Memory B cell (primary cell): ENCODE results near the gene OTOG.

Experiments
- ATAC-seq: fragments of 150-1000 bp; cut with Tn5 transposase; 2 replicates; pipeline ENCODE4 v1.10.0; 2021; ENCODE audit warnings: low read depth, mild to moderate bottlenecking, moderate library complexity
- DNase-seq, 2 donors: peaks; one replicate each; pipeline ENCODE4 v3.0.0; 2022; ENCODE audit warnings: low spot score in 2 of 2
- H3K27ac Mint-ChIP-seq: one replicate; pipeline ENCODE4 v1.8.0; 2022; ENCODE audit warnings: mild to moderate bottlenecking, moderate library complexity, mixed read lengths
- H3K27me3 Mint-ChIP-seq: one replicate; pipeline ENCODE4 v1.8.0; 2022; ENCODE audit warnings: mixed read lengths
- H3K36me3 Mint-ChIP-seq: one replicate; pipeline ENCODE4 v1.8.0; 2022; ENCODE audit warnings: mild to moderate bottlenecking, mixed read lengths
- H3K4me1 Mint-ChIP-seq: one replicate; pipeline ENCODE4 v1.8.0; 2022; ENCODE audit warnings: mixed read lengths
- H3K4me3 Mint-ChIP-seq: one replicate; pipeline ENCODE4 v1.8.0; 2022; ENCODE audit warnings: mild to moderate bottlenecking, moderate library complexity, mixed read lengths
- H3K9me3 Mint-ChIP-seq: one replicate; pipeline ENCODE4 v1.8.0; 2022; ENCODE audit warnings: mixed read lengths

Gene OTOG

GRCh38 chr11:17540807-17541206 lies 6.3 kb upstream of the OTOG start:
- H3K27me3 Mint-ChIP-seq, result peaks cover 13% of the 10 kb centered on the region
- no peaks in the 10 kb centered on the region for H3K36me3 Mint-ChIP-seq
- no peak overlapping the region for H3K27ac Mint-ChIP-seq
- no peaks in the 10 kb centered on the region for H3K9me3 Mint-ChIP-seq
- H3K4me3 Mint-ChIP-seq, result no peak overlapping the region
- no peaks in the 10 kb centered on the region for H3K4me1 Mint-ChIP-seq
- ATAC-seq (no peak), DNase-seq (no peak)

GRCh38 chr11:17541330-17541885 lies 5.7 kb upstream of the OTOG start:
- Mint-ChIP-seq H3K4me3 (no peak overlapping the region), H3K9me3 (no peaks in the 10 kb centered on the region), H3K4me1 (no peaks in the 10 kb centered on the region), H3K27me3 (peaks cover 18% of the 10 kb centered on the region), H3K27ac (no peak overlapping the region), H3K36me3 (no peaks in the 10 kb centered on the region)
- no peak for ATAC-seq
- no peak for DNase-seq

GRCh38 chr11:17542249-17542648 lies 4.8 kb upstream of the OTOG start:
- ATAC-seq, result no peak
- Mint-ChIP-seq H3K4me3 (no peak overlapping the region), H3K36me3 (no peaks in the 10 kb centered on the region), H3K27me3 (peaks cover 20% of the 10 kb centered on the region), H3K4me1 (peaks cover under 1% of the 10 kb centered on the region), H3K9me3 (no peaks in the 10 kb centered on the region), H3K27ac (no peak overlapping the region)
- DNase-seq, result no peak

- no peak for ATAC-seq
- H3K36me3 Mint-ChIP-seq, result no peaks in the 10 kb centered on the region
- no peak for DNase-seq
- H3K27ac Mint-ChIP-seq, result no peak overlapping the region
- H3K27me3 Mint-ChIP-seq, result peaks cover 25% of the 10 kb centered on the region
- H3K4me1 Mint-ChIP-seq, result peaks cover 5% of the 10 kb centered on the region
- no peaks in the 10 kb centered on the region for H3K9me3 Mint-ChIP-seq
- no peak overlapping the region for H3K4me3 Mint-ChIP-seq
These were observed 4.0 kb upstream of the OTOG start for GRCh38 chr11:17543041-17543440.

GRCh38 chr11:17543574-17544180 lies 3.4 kb upstream of the OTOG start:
- ATAC-seq (no peak), DNase-seq (no peak)
- Mint-ChIP-seq H3K4me3 (no peak overlapping the region), H3K27ac (no peak overlapping the region), H3K4me1 (peaks cover 5% of the 10 kb centered on the region), H3K9me3 (no peaks in the 10 kb centered on the region), H3K36me3 (no peaks in the 10 kb centered on the region), H3K27me3 (peaks cover 27% of the 10 kb centered on the region)

GRCh38 chr11:17544181-17544622 lies 2.9 kb upstream of the OTOG start, which contains the start of gene USH1C:
Gene USH1C (minus strand): TSS chr11:17544416. CDS start chr11:17544307, 109 bp downstream.
- ATAC-seq (no peak), DNase-seq (no peak)
- Mint-ChIP-seq H3K9me3 (no peaks in the 10 kb centered on the region), H3K27me3 (peaks cover 28% of the 10 kb centered on the region), H3K27ac (no peak within 1 kb of the TSS), H3K4me1 (peaks cover 5% of the 10 kb centered on the region), H3K4me3 (no peak within 1 kb of the TSS), H3K36me3 (no peaks in the 10 kb centered on the region)

- no peak overlapping the region for H3K27ac Mint-ChIP-seq
- no peaks in the 10 kb centered on the region for H3K36me3 Mint-ChIP-seq
- DNase-seq, result no peak
- H3K4me3 Mint-ChIP-seq, result no peak overlapping the region
- peaks cover 5% of the 10 kb centered on the region for H3K4me1 Mint-ChIP-seq
- ATAC-seq, result no peak
- H3K9me3 Mint-ChIP-seq, result no peaks in the 10 kb centered on the region
- H3K27me3 Mint-ChIP-seq, result peaks cover 27% of the 10 kb centered on the region
These were observed 819 bp upstream of the OTOG start for GRCh38 chr11:17546240-17546639.

DNA sequence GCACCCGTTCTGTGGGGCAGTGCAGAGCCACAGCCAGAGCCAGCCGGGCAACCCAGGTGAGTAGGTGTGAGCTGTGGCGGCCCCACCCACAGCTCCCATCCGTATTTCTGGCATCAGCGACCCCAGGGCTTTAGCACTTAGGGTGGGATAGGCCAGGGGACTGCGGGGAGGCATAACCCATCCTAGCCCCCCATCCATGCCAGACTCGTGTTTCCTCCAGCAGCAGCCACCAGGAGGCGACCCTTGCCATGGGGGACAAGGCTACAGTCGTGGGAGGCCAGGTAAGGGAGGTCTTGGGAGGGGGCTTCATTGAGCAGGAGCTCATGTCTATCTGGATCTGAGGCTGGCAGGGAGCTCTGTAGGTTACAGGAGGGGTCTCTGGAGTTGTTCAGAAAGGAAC lies 873 bp downstream of the OTOG start:
- H3K4me3 Mint-ChIP-seq, result no peak overlapping the region
- DNase-seq, result no peak
- no peak for ATAC-seq
- peaks cover 30% of the 10 kb centered on the region for H3K27me3 Mint-ChIP-seq
- no peaks in the 10 kb centered on the region for H3K9me3 Mint-ChIP-seq
- H3K36me3 Mint-ChIP-seq, result peaks cover 2% of the 10 kb centered on the region
- peaks cover 5% of the 10 kb centered on the region for H3K4me1 Mint-ChIP-seq
- H3K27ac Mint-ChIP-seq, result no peak overlapping the region

- Mint-ChIP-seq H3K27ac (no peak overlapping the region), H3K9me3 (no peaks in the 10 kb centered on the region), H3K27me3 (peaks cover 30% of the 10 kb centered on the region), H3K36me3 (peaks cover 2% of the 10 kb centered on the region), H3K4me3 (no peak overlapping the region), H3K4me1 (peaks cover 5% of the 10 kb centered on the region)
- no peak for ATAC-seq
- DNase-seq, result no peak
These were observed 1.4 kb downstream of the OTOG start for GRCh38 chr11:17548444-17548843.

GRCh38 chr11:17550450-17551346 lies 3.6 kb downstream of the OTOG start:
- DNase-seq (no peak), ATAC-seq (no peak)
- Mint-ChIP-seq H3K27me3 (peaks cover 29% of the 10 kb centered on the region), H3K9me3 (no peaks in the 10 kb centered on the region), H3K4me1 (peaks cover 5% of the 10 kb centered on the region), H3K36me3 (peaks cover 2% of the 10 kb centered on the region), H3K4me3 (no peak overlapping the region), H3K27ac (no peak overlapping the region)

- peaks cover 23% of the 10 kb centered on the region for H3K27me3 Mint-ChIP-seq
- H3K9me3 Mint-ChIP-seq, result no peaks in the 10 kb centered on the region
- peaks cover 5% of the 10 kb centered on the region for H3K4me1 Mint-ChIP-seq
- H3K27ac Mint-ChIP-seq, result no peak overlapping the region
- peaks cover 2% of the 10 kb centered on the region for H3K36me3 Mint-ChIP-seq
- ATAC-seq (no peak), DNase-seq (no peak)
- no peak overlapping the region for H3K4me3 Mint-ChIP-seq
These were observed 4.4 kb downstream of the OTOG start for GRCh38 chr11:17551347-17552040.

- no peak for ATAC-seq
- Mint-ChIP-seq H3K9me3 (no peaks in the 10 kb centered on the region), H3K27me3 (peaks cover 22% of the 10 kb centered on the region), H3K4me3 (no peak overlapping the region), H3K4me1 (peaks cover 5% of the 10 kb centered on the region), H3K36me3 (peaks cover 2% of the 10 kb centered on the region), H3K27ac (no peak overlapping the region)
- no peak for DNase-seq
These were observed 4.9 kb downstream of the OTOG start for GRCh38 chr11:17552041-17552355.

DNA sequence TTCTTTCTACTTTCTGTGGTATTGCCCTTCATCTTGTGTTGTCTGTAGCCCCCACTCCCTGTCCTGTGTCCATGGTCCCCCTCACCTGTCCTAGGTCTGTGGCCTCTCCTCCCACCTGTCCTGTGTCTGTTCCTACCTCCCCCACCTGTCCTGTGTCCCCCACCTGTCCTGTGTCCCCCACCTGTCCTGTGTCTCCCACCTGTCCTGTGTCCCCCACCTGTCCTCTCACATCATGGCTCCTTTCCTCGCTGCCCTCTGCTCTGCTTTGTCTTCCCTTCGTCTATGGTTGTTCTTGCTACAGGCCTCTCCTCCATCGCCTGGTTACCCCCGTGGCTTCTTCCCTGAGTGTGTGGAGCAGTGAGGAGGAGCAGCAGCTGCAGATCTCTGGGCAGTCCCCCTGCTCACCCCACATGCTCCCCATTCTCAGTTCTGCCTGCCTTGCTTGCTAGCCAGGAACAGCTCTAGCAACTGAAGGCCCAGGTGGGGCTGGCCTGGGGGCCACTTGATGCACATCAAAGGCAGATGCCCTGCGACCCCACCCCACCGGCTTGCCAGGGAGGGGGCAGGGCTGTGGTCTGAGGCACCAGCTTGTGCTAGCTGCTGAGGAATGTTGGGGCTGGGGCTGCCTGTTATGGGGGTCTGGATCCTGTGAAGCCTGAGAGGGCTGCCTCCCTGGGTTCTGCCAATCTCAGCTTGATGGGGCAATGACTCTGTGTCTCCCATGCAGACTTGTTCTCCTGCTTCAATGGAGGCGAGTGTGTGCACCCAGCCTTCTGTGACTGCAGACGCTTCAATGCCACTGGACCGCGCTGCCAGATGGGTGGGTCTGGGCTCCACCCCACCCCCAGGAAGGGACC lies 5.6 kb downstream of the OTOG start:
- H3K36me3 Mint-ChIP-seq, result peaks cover 2% of the 10 kb centered on the region
- peaks cover 20% of the 10 kb centered on the region for H3K27me3 Mint-ChIP-seq
- H3K4me3 Mint-ChIP-seq, result no peak overlapping the region
- no peaks in the 10 kb centered on the region for H3K9me3 Mint-ChIP-seq
- ATAC-seq, result no peak
- H3K4me1 Mint-ChIP-seq, result peaks cover under 1% of the 10 kb centered on the region
- DNase-seq, result no peak
- no peak overlapping the region for H3K27ac Mint-ChIP-seq
